Measurements from ENCODE around the gene EXOC6. TPM values are rescaled to one million over a fixed set of nuclear protein-coding genes. Genes with fewer than 3 reads are reported as not detected.

EXOC6 gene
- total RNA-seq, 1 donor from 2014 or later: 19.6 TPM

DNA sequence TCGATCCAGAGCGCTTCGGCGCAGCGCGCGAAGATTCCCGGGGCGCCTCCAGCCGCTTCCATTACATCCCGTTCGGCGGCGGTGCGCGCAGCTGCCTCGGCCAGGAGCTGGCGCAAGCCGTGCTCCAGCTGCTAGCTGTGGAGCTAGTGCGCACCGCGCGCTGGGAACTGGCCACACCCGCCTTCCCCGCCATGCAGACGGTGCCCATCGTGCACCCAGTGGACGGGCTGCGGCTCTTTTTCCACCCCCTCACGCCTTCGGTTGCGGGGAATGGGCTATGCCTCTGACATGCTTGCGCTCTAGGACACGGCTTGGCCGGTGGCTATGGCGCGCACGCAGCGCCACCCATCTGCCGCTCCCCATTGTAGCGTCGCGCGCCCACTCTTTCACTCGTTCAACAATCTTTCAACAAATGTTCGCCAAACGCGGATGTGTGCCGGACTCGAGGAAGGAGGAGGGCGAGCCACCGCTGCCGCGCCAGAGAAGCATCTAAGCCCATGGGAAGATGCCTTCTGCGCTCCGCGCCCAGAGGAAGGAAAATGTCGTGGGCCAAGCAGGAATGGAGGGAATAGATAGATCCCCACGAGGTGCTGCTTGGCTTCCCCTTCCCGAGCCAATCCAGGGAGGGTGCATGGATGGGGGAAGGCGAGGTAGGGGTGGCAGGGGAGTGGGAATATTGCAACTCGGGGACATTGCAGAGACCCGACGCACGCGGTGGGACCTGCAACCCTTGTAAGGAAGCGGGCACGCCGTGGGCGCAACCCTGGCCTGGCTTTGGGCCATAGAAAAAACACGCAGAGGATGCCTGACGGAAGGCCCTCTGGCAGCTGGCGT, 220.3 kb downstream of the EXOC6 start:
- no peaks in the 10 kb centered on the region for H3K9me3 ChIP-seq
- H3K27ac ChIP-seq: no peak overlapping the region
- DNase-seq (no peak), ATAC-seq (no peak)
- H3K36me3 ChIP-seq: no peaks in the 10 kb centered on the region
- TF ChIP-seq, protein P1, sequence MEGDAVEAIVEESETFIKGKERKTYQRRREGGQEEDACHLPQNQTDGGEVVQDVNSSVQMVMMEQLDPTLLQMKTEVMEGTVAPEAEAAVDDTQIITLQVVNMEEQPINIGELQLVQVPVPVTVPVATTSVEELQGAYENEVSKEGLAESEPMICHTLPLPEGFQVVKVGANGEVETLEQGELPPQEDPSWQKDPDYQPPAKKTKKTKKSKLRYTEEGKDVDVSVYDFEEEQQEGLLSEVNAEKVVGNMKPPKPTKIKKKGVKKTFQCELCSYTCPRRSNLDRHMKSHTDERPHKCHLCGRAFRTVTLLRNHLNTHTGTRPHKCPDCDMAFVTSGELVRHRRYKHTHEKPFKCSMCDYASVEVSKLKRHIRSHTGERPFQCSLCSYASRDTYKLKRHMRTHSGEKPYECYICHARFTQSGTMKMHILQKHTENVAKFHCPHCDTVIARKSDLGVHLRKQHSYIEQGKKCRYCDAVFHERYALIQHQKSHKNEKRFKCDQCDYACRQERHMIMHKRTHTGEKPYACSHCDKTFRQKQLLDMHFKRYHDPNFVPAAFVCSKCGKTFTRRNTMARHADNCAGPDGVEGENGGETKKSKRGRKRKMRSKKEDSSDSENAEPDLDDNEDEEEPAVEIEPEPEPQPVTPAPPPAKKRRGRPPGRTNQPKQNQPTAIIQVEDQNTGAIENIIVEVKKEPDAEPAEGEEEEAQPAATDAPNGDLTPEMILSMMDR (IDR thresholded peaks at IDR 0.05): no peak
- H3K4me3 ChIP-seq: no peak overlapping the region
- peaks cover 32% of the 10 kb centered on the region for H3K4me1 ChIP-seq
- H3K27me3 ChIP-seq (ENCODE audit: low read depth): peaks cover 87% of the 10 kb centered on the region
- intact Hi-C loops (cut with DNase I): no loop called here

DNA sequence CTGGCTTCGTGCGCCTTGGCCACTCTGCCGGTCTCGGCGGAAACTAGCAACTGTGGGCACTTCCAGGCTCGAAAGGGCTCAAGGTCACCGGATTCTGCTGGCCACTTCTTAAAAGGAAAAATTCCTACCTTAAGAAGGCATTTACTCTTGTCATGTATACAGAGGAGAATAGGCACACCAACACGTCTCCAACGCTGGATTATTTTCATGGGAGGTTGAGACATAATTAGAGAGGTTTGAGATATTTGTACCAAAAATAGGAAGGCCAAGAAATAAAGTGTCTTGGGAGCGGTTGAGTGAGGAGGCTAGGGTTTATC, 220.9 kb downstream of the EXOC6 start:
- Histone ChIP-seq H3K27me3 (ENCODE audit: low read depth) (peaks cover 87% of the 10 kb centered on the region), H3K9me3 (no peaks in the 10 kb centered on the region), H3K36me3 (no peaks in the 10 kb centered on the region), H3K4me3 (no peak overlapping the region), H3K27ac (no peak overlapping the region), H3K4me1 (peaks cover 38% of the 10 kb centered on the region)
- intact Hi-C loops (cut with DNase I): no loop called here
- ATAC-seq: no peak
- DNase-seq: no peak
- TF ChIP-seq, protein P1 (IDR thresholded peaks at IDR 0.05): no peak

DNA sequence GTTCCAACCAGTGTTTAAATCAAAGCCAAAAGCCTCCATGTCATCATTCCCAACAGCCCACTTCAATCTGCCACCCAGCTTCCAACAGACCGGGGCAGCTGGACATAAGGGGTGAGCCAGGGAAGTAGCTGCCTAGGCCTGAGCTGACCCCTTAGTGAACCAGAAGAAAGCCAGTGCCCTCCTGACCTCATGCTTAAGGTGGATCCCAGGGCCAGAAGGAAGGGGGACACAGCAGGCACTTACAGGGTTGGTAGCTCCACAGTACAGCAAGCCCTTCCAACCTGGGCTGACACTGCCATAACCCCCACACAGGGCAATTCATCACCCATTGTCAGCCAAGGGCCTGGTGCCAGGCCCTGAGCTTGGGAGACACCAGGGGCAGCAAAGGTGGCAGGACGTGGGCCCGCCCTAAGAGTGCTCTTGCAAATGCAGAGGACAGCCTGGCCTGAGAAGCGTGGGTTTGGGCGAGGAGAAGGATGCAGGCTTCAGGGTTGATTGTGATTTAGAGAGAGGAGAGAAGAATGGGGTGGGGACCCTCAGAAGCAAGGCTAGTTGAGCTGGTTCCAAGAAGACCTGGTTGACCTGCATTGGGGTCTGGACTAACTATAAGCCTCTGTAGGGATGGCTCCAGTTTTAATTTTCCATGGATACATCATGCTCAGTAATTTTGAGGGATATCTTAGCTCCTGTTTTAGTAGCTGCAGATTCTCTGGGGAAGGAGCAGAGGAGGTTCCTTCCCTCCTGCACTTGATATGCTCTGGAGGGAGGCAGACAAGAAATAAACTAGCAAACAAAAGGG, 222.3 kb downstream of the EXOC6 start:
- Histone ChIP-seq H3K4me1 (peaks cover 46% of the 10 kb centered on the region), H3K4me3 (no peak overlapping the region), H3K27me3 (ENCODE audit: low read depth) (peaks cover 88% of the 10 kb centered on the region), H3K27ac (no peak overlapping the region), H3K9me3 (no peaks in the 10 kb centered on the region), H3K36me3 (no peaks in the 10 kb centered on the region)
- intact Hi-C loops (cut with DNase I): no loop called here
- TF ChIP-seq, protein P1 (IDR thresholded peaks at IDR 0.05): no peak
- ATAC-seq (no peak), DNase-seq (no peak)

DNA sequence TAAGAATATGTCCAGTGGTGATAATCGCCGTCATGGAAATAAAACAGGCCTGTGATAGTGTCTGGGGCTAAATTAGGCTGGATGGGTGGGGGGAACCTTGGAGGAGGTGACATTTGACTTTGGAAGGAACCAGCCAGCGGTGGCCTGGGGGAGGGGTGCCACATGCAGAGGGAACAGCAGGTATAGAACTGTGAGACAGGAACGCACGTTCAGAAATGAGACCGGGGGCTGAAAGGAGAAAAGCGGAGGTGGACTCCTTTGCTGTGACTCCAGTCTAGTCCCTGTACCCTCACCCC, 222.8 kb downstream of the EXOC6 start:
- Histone ChIP-seq H3K27ac (no peak overlapping the region), H3K36me3 (no peaks in the 10 kb centered on the region), H3K9me3 (no peaks in the 10 kb centered on the region), H3K4me1 (peaks cover 46% of the 10 kb centered on the region), H3K27me3 (ENCODE audit: low read depth) (peaks cover 88% of the 10 kb centered on the region), H3K4me3 (no peak overlapping the region)
- DNase-seq (no peak), ATAC-seq (no peak)
- intact Hi-C loops (cut with DNase I): no loop called here
- TF ChIP-seq, protein P1 (IDR thresholded peaks at IDR 0.05): no peak

DNA sequence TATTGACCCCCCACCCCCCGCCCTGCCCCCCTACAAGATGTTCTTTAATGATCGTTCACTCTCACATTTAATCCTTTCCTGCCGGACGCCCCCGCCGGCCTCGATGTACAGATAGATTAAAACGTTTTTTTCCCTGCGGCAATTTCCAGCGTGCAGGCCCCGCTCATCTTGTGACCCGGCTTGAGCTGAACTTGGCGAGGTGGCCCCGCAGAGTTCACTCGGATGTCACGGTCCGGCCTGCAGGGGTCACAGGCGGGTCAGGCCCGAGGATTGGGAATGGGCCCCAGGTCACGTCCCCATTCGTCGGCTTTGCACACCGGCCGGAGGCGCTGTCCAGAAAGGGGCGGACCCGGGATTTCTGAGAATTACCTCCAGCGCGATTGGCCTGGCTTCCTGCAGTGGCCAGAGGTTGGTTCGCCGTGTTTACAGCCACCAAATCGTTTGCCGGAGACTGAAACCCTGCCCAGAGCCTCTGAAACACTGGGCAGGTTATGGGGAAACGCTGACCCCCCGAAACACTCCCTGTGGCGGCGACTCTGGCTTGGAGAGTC, 223.4 kb downstream of the EXOC6 start:
- ATAC-seq: peak; percentile 33 to 70
- no peak overlapping the region for H3K27ac ChIP-seq
- H3K36me3 ChIP-seq: no peaks in the 10 kb centered on the region
- intact Hi-C loops (cut with DNase I): no loop called here
- H3K27me3 ChIP-seq (ENCODE audit: low read depth): peaks cover 83% of the 10 kb centered on the region
- H3K4me3 ChIP-seq: peak overlapping the region; percentile 53
- TF ChIP-seq, protein P1 (IDR thresholded peaks at IDR 0.05): no peak
- peak; percentile 54 for DNase-seq
- peaks cover 46% of the 10 kb centered on the region for H3K4me1 ChIP-seq
- no peaks in the 10 kb centered on the region for H3K9me3 ChIP-seq

Measured in lower lobe of right lung (tissue), 2 donors.